Ishikawa (cell line): Measurements from ENCODE around the gene PPP4C.

Experiments used
- CEBPB ChIP-seq: IDR thresholded peaks from 2 replicates; pipeline ENCODE4 v1.6.1; 2012
- CREB1 ChIP-seq: IDR thresholded peaks from 2 replicates; pipeline ENCODE4 v1.6.1; 2012; ENCODE audit warnings: low read depth
- EGR1 ChIP-seq: IDR thresholded peaks from 2 replicates; pipeline ENCODE4 v1.6.1; 2012
- EP300 ChIP-seq: IDR thresholded peaks from 2 replicates; pipeline ENCODE4 v1.6.1; 2012; ENCODE audit warnings: borderline replicate concordance
- FOXM1 ChIP-seq: IDR thresholded peaks from 2 replicates; pipeline ENCODE4 v1.6.1; 2012; ENCODE audit warnings: low read depth, borderline replicate concordance
- MAX ChIP-seq: IDR thresholded peaks from 2 replicates; pipeline ENCODE4 v1.6.1; 2012
- NFIC ChIP-seq: IDR thresholded peaks from 2 replicates; pipeline ENCODE4 v1.6.1; 2012
- RAD21 ChIP-seq: IDR thresholded peaks from 2 replicates; pipeline ENCODE4 v1.6.1; 2012; ENCODE audit warnings: low read depth
- REST ChIP-seq: IDR thresholded peaks from 2 replicates; pipeline ENCODE4 v1.6.1; 2012; ENCODE audit warnings: low read depth, mild to moderate bottlenecking
- TAF1 ChIP-seq: IDR thresholded peaks from 2 replicates; pipeline ENCODE4 v1.6.1; 2012; ENCODE audit warnings: low read depth, mild to moderate bottlenecking
- TCF12 ChIP-seq: IDR thresholded peaks from 2 replicates; pipeline ENCODE4 v1.6.1; 2012; ENCODE audit warnings: low read depth
- TEAD4 ChIP-seq: IDR thresholded peaks from 2 replicates; pipeline ENCODE4 v1.6.1; 2012
- USF1 ChIP-seq: IDR thresholded peaks from 2 replicates; pipeline ENCODE4 v1.6.1; 2012
- YY1 ChIP-seq: IDR thresholded peaks from 2 replicates; pipeline ENCODE4 v1.6.1; 2012; ENCODE audit warnings: low read depth
- ZBTB7A ChIP-seq: IDR thresholded peaks from 2 replicates; pipeline ENCODE4 v1.6.1; 2012; ENCODE audit warnings: low read depth

Gene PPP4C

GRCh38 chr16:30040221-30040620 lies 35.6 kb upstream of the PPP4C start:
- no peak for TF ChIP-seq FOXM1
- no peak for TF ChIP-seq MAX
- TF ChIP-seq EP300 = no peak
- TF ChIP-seq RAD21 = no peak
- TF ChIP-seq TEAD4 = no peak
- no peak for TF ChIP-seq EGR1
- no peak for TF ChIP-seq ZBTB7A
- TF ChIP-seq CEBPB = no peak
- TF ChIP-seq TAF1 = no peak
- no peak for TF ChIP-seq NFIC
- TF ChIP-seq YY1 = no peak
- TF ChIP-seq CREB1 = no peak
- TF ChIP-seq USF1 = no peak
- TF ChIP-seq TCF12 = no peak
- TF ChIP-seq REST = no peak

GRCh38 chr16:30041841-30042240 lies 34.0 kb upstream of the PPP4C start:
- TF ChIP-seq RAD21 (peak; percentile 49), TEAD4 (no peak), CREB1 (no peak)

GRCh38 chr16:30046178-30046577 lies 29.6 kb upstream of the PPP4C start:
- TF ChIP-seq NFIC = no peak
- no peak for TF ChIP-seq EP300
- no peak for TF ChIP-seq REST
- TF ChIP-seq RAD21 = no peak
- no peak for TF ChIP-seq CREB1
- TF ChIP-seq EGR1 = no peak
- TF ChIP-seq TAF1 = no peak
- no peak for TF ChIP-seq CEBPB
- TF ChIP-seq MAX = no peak
- no peak for TF ChIP-seq TCF12
- no peak for TF ChIP-seq TEAD4
- TF ChIP-seq USF1 = no peak
- no peak for TF ChIP-seq ZBTB7A
- no peak for TF ChIP-seq YY1
- no peak for TF ChIP-seq FOXM1

GRCh38 chr16:30046588-30046987 lies 29.2 kb upstream of the PPP4C start:
- TF ChIP-seq TCF12 (no peak), TAF1 (no peak), CREB1 (no peak), RAD21 (no peak), EP300 (no peak), FOXM1 (no peak), TEAD4 (no peak), REST (no peak), CEBPB (no peak), ZBTB7A (no peak), EGR1 (no peak), YY1 (no peak), MAX (no peak), USF1 (no peak), NFIC (no peak)
